Measurements from ENCODE around the gene HSPA6. TPM values are rescaled to one million over a fixed set of nuclear protein-coding genes. Genes with fewer than 3 reads are reported as not detected.
"Not testable (repeated sequence)": the region's sequence is repeated elsewhere in the genome, so short reads cannot be mapped to it uniquely, and the experiment has no call there.

HSPA6 gene
- total RNA-seq, 1 experiment from 2014 or later, result 0.45 TPM

- no peak for DNase-seq (ENCODE audit: extremely low read depth, low read depth)
Observed at GRCh38 chr1:161531986-161532643, 7.8 kb downstream of the HSPA6 start.

GRCh38 chr1:161532644-161533567, 8.6 kb downstream of the HSPA6 start:
- not testable (repeated sequence) for DNase-seq (ENCODE audit: extremely low read depth, low read depth)

GRCh38 chr1:161537068-161537669, 12.8 kb downstream of the HSPA6 start:
- not testable (repeated sequence) for DNase-seq (ENCODE audit: extremely low read depth, low read depth)

GRCh38 chr1:161538925-161539479, 14.7 kb downstream of the HSPA6 start:
- DNase-seq (ENCODE audit: extremely low read depth, low read depth), result not testable (repeated sequence)

- peak; percentile 95 for DNase-seq (ENCODE audit: extremely low read depth, low read depth)
Observed at GRCh38 chr1:161539731-161540569, 15.6 kb downstream of the HSPA6 start.

- DNase-seq (ENCODE audit: extremely low read depth, low read depth), result not testable (repeated sequence)
Observed at GRCh38 chr1:161540570-161540960, 16.2 kb downstream of the HSPA6 start.

GRCh38 chr1:161542091-161542559, 17.8 kb downstream of the HSPA6 start:
- DNase-seq (ENCODE audit: extremely low read depth, low read depth), result not testable (repeated sequence)

- not testable (repeated sequence) for DNase-seq (ENCODE audit: extremely low read depth, low read depth)
Observed at GRCh38 chr1:161543125-161543524, 18.8 kb downstream of the HSPA6 start.

- DNase-seq (ENCODE audit: extremely low read depth, low read depth), result not testable (repeated sequence)
Observed at GRCh38 chr1:161545005-161545731, 20.8 kb downstream of the HSPA6 start.

- not testable (repeated sequence) for DNase-seq (ENCODE audit: extremely low read depth, low read depth)
Observed at GRCh38 chr1:161547995-161548741, 23.8 kb downstream of the HSPA6 start.

GRCh38 chr1:161548749-161549406, 24.5 kb downstream of the HSPA6 start:
- DNase-seq (ENCODE audit: extremely low read depth, low read depth), result not testable (repeated sequence)

GRCh38 chr1:161549652-161550051, 25.3 kb downstream of the HSPA6 start, which contains the start of gene FCGR3A:
Gene FCGR3A, minus strand, starts transcription at chr1:161549818. Its CDS starts 82 bp downstream, at chr1:161549736.
- no peak for DNase-seq (ENCODE audit: extremely low read depth, low read depth)

GRCh38 chr1:161550942-161551341, 26.6 kb downstream of the HSPA6 start:
- not testable (repeated sequence) for DNase-seq (ENCODE audit: extremely low read depth, low read depth)

- not testable (repeated sequence) for DNase-seq (ENCODE audit: extremely low read depth, low read depth)
Observed at GRCh38 chr1:161553631-161554030, 29.3 kb downstream of the HSPA6 start.

- DNase-seq (ENCODE audit: extremely low read depth, low read depth), result not testable (repeated sequence)
Observed at GRCh38 chr1:161554340-161554739, 30.0 kb downstream of the HSPA6 start.

- DNase-seq (ENCODE audit: extremely low read depth, low read depth), result not testable (repeated sequence)
Observed at GRCh38 chr1:161554815-161555417, 30.6 kb downstream of the HSPA6 start.

GRCh38 chr1:161556143-161556542, 31.8 kb downstream of the HSPA6 start:
- DNase-seq (ENCODE audit: extremely low read depth, low read depth), result not testable (repeated sequence)

All from NCI-H460 (cell line).